ENCODE data around the gene CTXND2. TPM values are rescaled to one million over a fixed set of nuclear protein-coding genes. Genes with fewer than 3 reads are reported as not detected.

Gene CTXND2
- total RNA-seq, 1 experiment from 2014 or later = not detected

Other genes starting within 250 kb of the CTXND2 start
- 8.4 and 10.1 TPM in 2 replicates for gene GOLPH3L, start 190.0 kb upstream of the CTXND2 start, total RNA-seq (2014; rRNA removed; shearing (Covaris generic))
- not detected in 2 replicates for gene HORMAD1, start 166.2 kb upstream of the CTXND2 start, total RNA-seq (2014; rRNA removed; shearing (Covaris generic))
- gene CTSS, start 121.4 kb upstream of the CTXND2 start, total RNA-seq (2014; rRNA removed; shearing (Covaris generic)) = 0.39 and 1.5 TPM in 2 replicates
- gene CTSK, start 78.9 kb upstream of the CTXND2 start, total RNA-seq (2014; rRNA removed; shearing (Covaris generic)) = 0.10 TPM in 1 of 2 replicates, not detected in the other
- gene ARNT, start 10.5 kb upstream of the CTXND2 start, total RNA-seq (2014; rRNA removed; shearing (Covaris generic)) = 13.0 and 13.7 TPM in 2 replicates
- 15.9 and 26.2 TPM in 2 replicates for gene SETDB1, start 39.2 kb downstream of the CTXND2 start, total RNA-seq (2014; rRNA removed; shearing (Covaris generic))
- gene CERS2, start 87.7 kb downstream of the CTXND2 start, total RNA-seq (2014; rRNA removed; shearing (Covaris generic)) = 97.8 and 110 TPM in 2 replicates
- gene ANXA9, start 95.2 kb downstream of the CTXND2 start, total RNA-seq (2014; rRNA removed; shearing (Covaris generic)) = 0.04 and 0.23 TPM in 2 replicates
- 9.3 and 12.2 TPM in 2 replicates for gene MINDY1, start 119.8 kb downstream of the CTXND2 start, total RNA-seq (2014; rRNA removed; shearing (Covaris generic))
- gene PRUNE1, start 121.3 kb downstream of the CTXND2 start, total RNA-seq (2014; rRNA removed; shearing (Covaris generic)) = 10.6 and 19.7 TPM in 2 replicates
- 0.10 TPM in 1 of 2 replicates, not detected in the other for gene BNIPL, start 149.4 kb downstream of the CTXND2 start, total RNA-seq (2014; rRNA removed; shearing (Covaris generic))
- 0.86 and 2.7 TPM in 2 replicates for gene C1orf56, start 160.6 kb downstream of the CTXND2 start, total RNA-seq (2014; rRNA removed; shearing (Covaris generic))
- 46.8 and 49.5 TPM in 2 replicates for gene CDC42SE1, start 172.5 kb downstream of the CTXND2 start, total RNA-seq (2014; rRNA removed; shearing (Covaris generic))
- gene MLLT11, start 173.3 kb downstream of the CTXND2 start, total RNA-seq (2014; rRNA removed; shearing (Covaris generic)) = 49.2 and 65.3 TPM in 2 replicates
- 2.6 and 8.3 TPM in 2 replicates for gene GABPB2, start 183.6 kb downstream of the CTXND2 start, total RNA-seq (2014; rRNA removed; shearing (Covaris generic))